Smooth muscle cell of the brain vasculature (primary cell): Measurements from ENCODE around the gene KY.

Experiments used
- DNase-seq: peaks from one replicate; pipeline ENCODE4 v3.0.0-alpha.2; 2012; ENCODE audit warnings: low read depth, low spot score

KY gene

GRCh38 chr3:134650431-134651346, at the start of gene KY:
Gene KY, minus strand, starts transcription at chr3:134651022. Its CDS starts 62 bp downstream, at chr3:134650960.
- no peak for DNase-seq

GRCh38 chr3:134699721-134700120, 48.9 kb upstream of the KY start:
- DNase-seq, result no peak

DNA sequence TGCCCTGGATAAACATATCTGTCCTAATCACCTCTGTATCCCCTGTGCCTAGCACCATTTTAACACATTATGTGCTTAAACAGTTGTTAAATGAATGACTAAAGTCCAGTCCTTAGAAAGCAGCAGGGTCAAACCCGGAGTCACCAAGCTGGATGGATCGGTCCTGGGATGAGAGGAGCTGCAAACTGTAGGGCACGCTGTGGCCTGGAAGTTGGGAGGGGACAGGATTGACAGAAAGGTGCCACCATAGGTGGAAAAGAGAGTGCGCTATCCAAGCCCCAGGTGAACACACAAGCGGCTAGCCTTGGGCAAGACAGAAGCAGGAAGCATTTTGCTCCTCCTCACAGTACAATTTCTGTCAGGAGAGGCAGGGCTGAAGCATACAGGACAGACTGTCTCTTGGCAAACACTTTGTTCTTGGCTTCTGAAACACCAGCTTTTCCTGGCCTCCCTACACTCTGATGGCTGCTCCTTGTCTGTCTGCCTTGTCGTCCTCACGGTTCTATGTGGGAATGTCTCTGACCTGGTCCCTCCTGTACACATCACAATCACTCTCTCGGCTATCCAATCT, 48.4 kb upstream of the KY start:
- DNase-seq, result no peak

DNA sequence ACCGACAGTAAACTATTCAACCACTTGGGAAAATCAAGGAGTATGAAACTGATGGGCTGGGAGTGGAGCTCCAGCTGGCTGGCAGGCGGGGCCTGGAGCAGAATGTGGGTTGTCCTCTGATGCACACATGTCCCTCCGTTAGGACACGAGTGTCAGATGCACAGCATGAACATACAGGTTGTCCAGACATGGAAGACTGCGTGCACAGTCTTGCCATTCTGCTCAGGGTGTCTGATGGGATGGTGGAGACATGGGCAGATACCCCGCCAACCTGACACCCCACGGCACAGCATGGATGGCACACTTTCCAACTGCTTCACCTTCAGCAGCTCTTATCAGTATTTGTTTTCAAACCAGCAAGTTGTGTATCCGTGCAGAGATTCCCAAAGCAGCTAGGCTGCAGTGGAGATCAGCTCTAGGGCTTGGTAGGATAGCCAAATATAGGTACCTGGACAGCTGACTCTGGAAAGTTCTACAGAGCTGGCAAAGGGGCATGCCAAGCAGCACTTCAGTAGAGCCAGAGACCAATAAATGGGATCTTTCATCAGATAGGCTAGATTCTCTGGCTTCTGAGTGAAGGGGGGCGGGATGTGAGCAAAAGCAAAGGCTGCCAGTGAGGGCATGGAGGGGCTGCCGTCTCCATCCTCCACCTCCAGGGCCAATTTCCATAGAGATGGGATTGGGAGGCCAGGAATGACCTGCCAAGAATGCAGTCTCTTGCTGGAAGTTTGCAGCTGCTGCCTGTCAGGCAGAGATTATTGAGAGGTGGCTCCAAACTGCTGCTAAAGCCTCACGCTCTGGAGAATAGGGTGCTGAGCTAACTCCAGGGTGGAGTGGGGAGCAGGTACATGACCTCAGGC, 47.2 kb upstream of the KY start:
- DNase-seq, result no peak

- no peak for DNase-seq
Observed at GRCh38 chr3:134696155-134696554, 45.3 kb upstream of the KY start.

DNA sequence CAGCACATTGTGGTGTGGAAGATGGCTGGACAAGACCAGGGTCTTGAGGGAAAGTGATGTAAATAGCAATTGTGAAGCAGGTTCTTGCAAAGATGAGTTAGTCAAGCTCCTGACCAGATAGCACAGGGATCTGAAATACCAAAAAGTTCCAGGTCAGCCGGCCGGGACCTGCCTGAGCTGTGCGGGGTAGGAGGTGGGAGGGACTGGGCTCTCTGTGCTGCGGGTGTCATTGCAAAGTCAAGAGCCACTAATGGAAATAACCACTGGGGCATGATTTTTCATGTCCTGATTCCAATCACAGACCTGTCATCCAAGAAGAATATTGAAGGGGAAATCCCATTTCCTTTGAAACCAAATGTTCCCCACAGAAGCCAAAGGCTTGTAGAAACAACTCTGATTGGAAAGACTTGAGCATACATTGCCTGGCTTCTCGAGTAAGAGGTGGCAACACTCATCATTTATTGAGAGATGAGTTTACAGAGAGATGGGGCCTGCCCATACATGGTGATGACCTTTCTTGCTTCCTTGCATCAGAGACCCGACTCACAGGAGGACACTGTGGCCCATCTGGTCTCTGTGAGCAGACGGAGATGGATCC, 44.2 kb upstream of the KY start:
- DNase-seq, result no peak

- DNase-seq, result no peak
Observed at GRCh38 chr3:134694466-134694865, 43.6 kb upstream of the KY start.

- DNase-seq, result no peak
Observed at GRCh38 chr3:134693804-134694203, 43.0 kb upstream of the KY start.

- DNase-seq, result no peak
Observed at GRCh38 chr3:134693226-134693625, 42.4 kb upstream of the KY start.

- DNase-seq, result no peak
Observed at GRCh38 chr3:134690226-134690625, 39.4 kb upstream of the KY start.

DNA sequence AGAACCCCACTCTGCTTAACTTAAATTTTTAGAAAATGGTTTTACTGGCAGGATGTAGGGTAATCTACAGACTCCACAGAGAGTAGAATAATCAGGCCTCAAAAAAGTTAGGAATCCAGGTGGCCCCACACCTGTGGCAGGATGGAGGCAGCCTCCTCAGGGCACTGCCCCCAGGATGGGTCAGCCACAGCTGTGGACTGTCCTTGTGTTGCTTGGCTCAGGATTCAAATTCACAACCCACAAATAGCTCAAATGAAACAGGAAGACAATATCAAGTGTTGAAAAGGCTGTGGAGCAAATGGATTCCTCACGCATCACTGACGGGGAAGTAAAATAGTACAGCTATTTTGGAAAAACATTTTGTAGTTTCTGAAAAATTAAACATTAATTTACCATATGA, 36.8 kb upstream of the KY start:
- DNase-seq, result no peak

GRCh38 chr3:134685929-134686802, 35.3 kb upstream of the KY start:
- DNase-seq, result peak; percentile 12

GRCh38 chr3:134682196-134682880, 31.5 kb upstream of the KY start:
- no peak for DNase-seq

DNA sequence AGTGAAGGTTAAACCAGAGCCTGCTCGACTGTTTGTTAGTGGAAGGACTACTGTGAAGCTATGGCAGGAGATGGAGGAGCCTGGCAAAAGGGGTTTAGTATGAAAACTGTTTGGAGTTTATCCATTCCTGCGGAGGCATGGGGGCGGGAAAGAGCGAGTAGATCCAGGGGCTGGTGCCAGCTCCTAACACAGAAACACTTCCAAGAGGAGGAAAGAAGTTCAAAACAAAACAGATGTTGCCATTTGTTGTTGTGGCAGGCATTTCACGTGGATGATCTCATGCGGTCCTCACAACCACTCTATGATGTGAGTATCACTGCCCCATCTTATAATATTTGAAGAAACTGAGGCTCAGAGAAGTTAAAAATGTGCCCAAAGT, 30.7 kb upstream of the KY start:
- DNase-seq, result no peak

DNA sequence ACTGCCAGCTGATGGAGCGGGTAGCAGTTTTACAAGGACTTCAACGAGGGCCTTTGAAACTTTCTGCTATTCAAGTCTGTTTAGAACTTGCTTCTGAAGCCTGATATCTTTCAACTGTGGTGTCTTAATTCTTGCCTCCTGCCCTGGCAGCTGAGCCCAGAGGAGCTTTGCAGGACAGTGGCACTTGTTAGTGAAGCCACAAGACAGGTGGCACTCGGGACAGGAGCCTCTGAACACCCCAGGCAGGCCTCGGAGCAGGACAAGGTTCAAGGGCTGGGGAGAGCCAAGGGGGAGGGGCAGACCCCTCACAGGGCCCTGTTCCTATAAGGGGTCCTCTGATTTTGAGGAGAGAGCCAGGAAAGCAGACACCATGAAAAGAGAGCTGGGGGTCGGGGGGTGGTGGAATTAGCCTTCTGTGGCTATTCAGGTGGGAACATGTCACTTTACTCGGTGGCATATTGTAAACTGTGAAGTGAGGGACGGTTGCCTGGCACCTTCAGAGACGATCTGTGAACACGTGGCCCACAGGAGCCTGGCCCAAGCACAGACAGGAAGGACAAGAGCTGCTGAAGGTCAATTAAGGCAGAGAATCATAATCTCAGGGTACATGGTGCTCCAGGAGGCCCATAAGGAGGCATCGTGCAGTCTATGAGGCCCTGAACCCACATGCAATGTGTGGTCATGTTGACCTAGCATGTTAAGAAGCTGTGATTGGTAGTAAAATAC, 30.1 kb upstream of the KY start:
- no peak for DNase-seq

GRCh38 chr3:134677987-134678308, 27.1 kb upstream of the KY start:
- no peak for DNase-seq

DNA sequence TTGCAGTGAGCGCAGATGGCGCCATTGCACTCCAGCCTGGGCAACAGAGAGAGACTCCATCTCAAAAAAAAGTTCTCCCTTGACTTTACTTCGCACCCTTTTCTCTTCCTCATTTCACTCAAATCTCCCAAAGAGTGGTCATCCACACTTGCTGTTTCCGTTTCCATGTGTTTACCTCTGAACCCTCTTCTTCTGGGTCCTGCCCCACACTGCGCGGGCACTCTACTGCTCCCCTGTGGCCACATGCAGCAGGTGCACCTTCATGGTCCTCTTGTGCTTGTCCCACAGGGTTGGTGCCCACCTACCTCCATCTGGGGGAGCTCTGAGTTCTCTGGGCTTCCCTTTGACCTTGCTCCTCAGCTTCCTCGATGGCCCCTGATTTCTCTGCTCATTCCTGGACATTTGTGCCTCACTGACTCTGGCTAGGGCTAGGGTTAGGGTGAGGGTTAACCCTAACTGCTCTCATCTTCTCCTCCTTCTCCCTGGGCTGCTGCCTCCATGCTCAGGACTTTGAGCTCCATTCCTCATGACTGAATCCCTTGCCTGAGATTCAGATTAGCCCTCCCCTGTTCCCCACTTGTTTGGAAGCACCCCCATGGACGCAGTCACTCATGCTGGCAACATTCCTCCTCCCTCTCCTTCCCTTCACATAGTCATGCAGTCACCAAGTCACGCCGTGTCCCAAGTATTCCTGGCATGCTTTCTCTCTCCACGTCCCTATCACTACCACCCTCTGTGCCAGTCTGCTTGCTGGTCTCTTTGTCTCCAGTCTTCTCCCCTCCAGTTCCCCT, 26.6 kb upstream of the KY start:
- DNase-seq, result no peak

- no peak for DNase-seq
Observed at GRCh38 chr3:134675726-134676256, 25.0 kb upstream of the KY start.

DNA sequence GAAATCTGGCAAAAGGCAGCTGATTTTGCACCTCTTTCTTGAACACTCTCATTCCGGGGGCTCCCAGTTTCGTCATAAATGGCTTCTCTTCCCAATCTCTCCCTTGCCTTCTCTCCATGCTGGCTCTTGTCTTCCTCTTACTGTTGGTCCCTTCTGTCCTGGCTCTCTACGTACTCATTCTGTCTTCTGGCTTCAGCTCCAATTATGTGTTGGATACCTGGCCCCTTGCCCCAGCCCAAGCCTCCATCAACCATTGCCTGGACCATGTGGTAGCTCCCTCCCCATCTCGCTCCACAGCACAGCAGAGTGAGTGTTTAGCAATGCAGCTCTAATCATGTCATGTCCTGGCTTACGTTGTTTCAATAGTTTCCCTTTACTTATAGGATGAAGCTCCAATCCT, 21.7 kb upstream of the KY start:
- DNase-seq, result no peak
